Fibroblast of skin of back (primary cell): ENCODE measurements around the gene MCCC2. TPM values are rescaled to one million over a fixed set of nuclear protein-coding genes. Genes with fewer than 3 reads are reported as not detected.
"Not testable (repeated sequence)": the region's sequence is repeated elsewhere in the genome, so short reads cannot be mapped to it uniquely, and the experiment has no call there.

Source experiments
- DNase-seq: peaks from one replicate; pipeline ENCODE4 v3.0.0-alpha.2; 2013
- polyA plus RNA-seq, 2 experiments: library from polyadenylated mRNA; unstranded; fragments of 120-200 nt; gene quantifications; one replicate each; pipeline ENCODE4 v1.2.1, GENCODE V29; 2013; ENCODE audit not compliant: insufficient read length in 2 of 2

MCCC2 gene
- 16.2 TPM for polyA plus RNA-seq (2013, experiment 1 of 2; ENCODE audit: insufficient read length)
- polyA plus RNA-seq (2013, experiment 2 of 2; ENCODE audit: insufficient read length): 13.3 TPM

GRCh38 chr5:71586941-71587765, at the start of gene MCCC2:
MCCC2 (plus strand) TSS chr5:71587340; CDS start chr5:71587426, 86 bp downstream.
- peak; percentile 95 for DNase-seq

- peak; percentile 14 for DNase-seq
Measured at GRCh38 chr5:71537687-71538086, 49.5 kb upstream of the MCCC2 start.

- DNase-seq: not testable (repeated sequence)
Measured at GRCh38 chr5:71550885-71551284, 36.3 kb upstream of the MCCC2 start.

- DNase-seq: not testable (repeated sequence)
Measured at GRCh38 chr5:71551582-71551981, 35.6 kb upstream of the MCCC2 start.

- DNase-seq: not testable (repeated sequence)
Measured at GRCh38 chr5:71552026-71552749, 35.0 kb upstream of the MCCC2 start.

GRCh38 chr5:71563161-71563560, 24.0 kb upstream of the MCCC2 start:
- no peak for DNase-seq

GRCh38 chr5:71564895-71565294, 22.2 kb upstream of the MCCC2 start:
- no peak for DNase-seq

GRCh38 chr5:71569748-71570509, 17.2 kb upstream of the MCCC2 start:
- no peak for DNase-seq

GRCh38 chr5:71571811-71572210, 15.3 kb upstream of the MCCC2 start:
- not testable (repeated sequence) for DNase-seq

- no peak for DNase-seq
Measured at GRCh38 chr5:71573591-71573990, 13.5 kb upstream of the MCCC2 start.

GRCh38 chr5:71575588-71575987, 11.6 kb upstream of the MCCC2 start:
- not testable (repeated sequence) for DNase-seq

- no peak for DNase-seq
Measured at GRCh38 chr5:71576241-71576640, 10.9 kb upstream of the MCCC2 start.

- DNase-seq: not testable (repeated sequence)
Measured at GRCh38 chr5:71577839-71578238, 9.3 kb upstream of the MCCC2 start.

GRCh38 chr5:71582945-71583584, 4.1 kb upstream of the MCCC2 start:
- no peak for DNase-seq

GRCh38 chr5:71586052-71586940, 844 bp upstream of the MCCC2 start:
- DNase-seq: peak; percentile 25

GRCh38 chr5:71587766-71588532, 809 bp downstream of the MCCC2 start:
- DNase-seq: no peak

- DNase-seq: no peak
Measured at GRCh38 chr5:71588533-71588885, 1.4 kb downstream of the MCCC2 start.

GRCh38 chr5:71589903-71590302, 2.8 kb downstream of the MCCC2 start:
- no peak for DNase-seq

GRCh38 chr5:71591100-71591499, 4.0 kb downstream of the MCCC2 start:
- DNase-seq: no peak

GRCh38 chr5:71596169-71596568, 9.0 kb downstream of the MCCC2 start:
- no peak for DNase-seq

- no peak for DNase-seq
Measured at GRCh38 chr5:71597001-71597400, 9.9 kb downstream of the MCCC2 start.
